B cell (primary cell): ENCODE measurements around the gene HOXD9. TPM values are rescaled to one million over a fixed set of nuclear protein-coding genes. Genes with fewer than 3 reads are reported as not detected.

Experiments
- ATAC-seq: fragments of 200-7000 bp; cut with Tn5 transposase; one replicate; pipeline ENCODE4 v1.10.0; 2021; ENCODE audit warnings: low read depth, mild to moderate bottlenecking, moderate number of reproducible peaks, moderate library complexity
- CTCF ChIA-PET: fragments of 350-600 bp; sonication (Branson Sonifier 250); formaldehyde crosslinking; loops from one replicate; lab custom pipeline; 2021; ENCODE audit warnings: antibody characterized with exemption, inconsistent platforms; lab: Charles Lee
- POLR2A ChIA-PET: fragments of 350-600 bp; sonication (Branson Sonifier 250); formaldehyde crosslinking; loops from one replicate; lab custom pipeline; 2021; ENCODE audit warnings: antibody characterized with exemption; lab: Charles Lee
- DNase-seq: peaks from one replicate; pipeline ENCODE4 v3.0.0; 2013
- H2AFZ ChIP-seq: 2 replicates; pipeline ENCODE4 v1.6.1; 2012; ENCODE audit warnings: mild to moderate bottlenecking, low read depth, low read length; ENCODE audit not compliant: insufficient read depth, poor library complexity, severe bottlenecking
- H3K27ac ChIP-seq, 2 donors: 1 replicate in 1 of 2; 2 replicates in 1 of 2; pipeline ENCODE4 v1.5.1; 2012 to 2013; ENCODE audit warnings: low read length in 2 of 2, mild to moderate bottlenecking in 2 of 2, moderate library complexity in 1 of 2
- H3K27me3 ChIP-seq, 4 experiments: fragments of 200-600 bp in 1 of 4; sonication (generic) in 1 of 4; replicated peaks in 1 of 4; 1 replicate in 2 of 4; 2 replicates in 2 of 4; pipeline versions ENCODE4 v1.6.1 to v1.7.0; 2013 to 2016; ENCODE audit warnings: low read length in 3 of 4, mild to moderate bottlenecking in 2 of 4, mixed read lengths in 1 of 4, moderate library complexity in 1 of 4; ENCODE audit not compliant: insufficient read depth in 4 of 4, control insufficient read depth in 3 of 4; ENCODE audit errors: control extremely low read depth in 1 of 4
- H3K36me3 ChIP-seq, 2 experiments: replicated peaks in 1 of 2; 1 replicate in 1 of 2; 2 replicates in 1 of 2; pipeline versions ENCODE4 v1.6.1 to v1.7.1; 2013; ENCODE audit warnings: low read length in 1 of 2; ENCODE audit not compliant: insufficient read depth in 2 of 2, control insufficient read depth in 1 of 2; ENCODE audit errors: control extremely low read depth in 1 of 2, extremely low read depth in 1 of 2
- H3K4me1 ChIP-seq, 2 donors: fragments of 200-600 bp in 1 of 2; sonication (generic) in 1 of 2; 1 replicate in 1 of 2; 2 replicates in 1 of 2; pipeline versions ENCODE4 v1.5.1 to v1.6.1; 2013 to 2017; ENCODE audit warnings: low read length in 2 of 2; ENCODE audit not compliant: control insufficient read depth in 2 of 2, insufficient read depth in 2 of 2
- H3K4me2 ChIP-seq: replicated peaks from 2 replicates; pipeline ENCODE3; 2012; ENCODE audit warnings: mild to moderate bottlenecking, low read depth, low read length; ENCODE audit not compliant: poor library complexity, severe bottlenecking
- H3K4me3 ChIP-seq, 5 experiments: fragments of 200-600 bp in 1 of 5; sonication (generic) in 1 of 5; 1 replicate in 3 of 5; 2 replicates in 2 of 5; pipeline versions ENCODE4 v1.5.1 to v1.7.0; 2011 to 2016; ENCODE audit warnings: low read length in 4 of 5, mild to moderate bottlenecking in 4 of 5, low read depth in 2 of 5, control low read depth in 1 of 5, moderate library complexity in 1 of 5; ENCODE audit not compliant: insufficient read depth in 1 of 5; ENCODE audit errors: control extremely low read depth in 1 of 5, extremely low read depth in 1 of 5
- H3K79me2 ChIP-seq: fragments of 200-600 bp; sonication (generic); one replicate; pipeline ENCODE4 v1.6.0; 2016; ENCODE audit warnings: low read length; ENCODE audit not compliant: control insufficient read depth, insufficient read depth
- H3K9ac ChIP-seq: fragments of 200-600 bp; sonication (generic); 2 replicates; pipeline ENCODE4 v1.6.1; 2017; ENCODE audit warnings: mild to moderate bottlenecking, low read length, moderate library complexity
- H3K9me3 ChIP-seq, 3 donors: one replicate each; pipeline versions ENCODE4 v1.6.1 to v1.7.1; 2013; ENCODE audit warnings: low read length in 2 of 3; ENCODE audit not compliant: control insufficient read depth in 2 of 3, insufficient read depth in 1 of 3; ENCODE audit errors: control extremely low read depth in 1 of 3
- H4K20me1 ChIP-seq: 2 replicates; pipeline ENCODE4 v1.6.0; 2012; ENCODE audit warnings: mild to moderate bottlenecking, low read length; ENCODE audit not compliant: insufficient read depth, control insufficient read depth, poor library complexity, severe bottlenecking
- H3K27ac Mint-ChIP-seq: one replicate; pipeline ENCODE4 v1.8.0; 2021; ENCODE audit warnings: mixed read lengths
- H3K27me3 Mint-ChIP-seq: one replicate; pipeline ENCODE4 v1.8.0; 2021; ENCODE audit warnings: mixed read lengths
- H3K4me1 Mint-ChIP-seq: one replicate; pipeline ENCODE4 v1.8.0; 2021; ENCODE audit warnings: mixed read lengths
- H3K4me3 Mint-ChIP-seq: one replicate; pipeline ENCODE4 v1.8.0; 2021; ENCODE audit warnings: mixed read lengths
- H3K9me3 Mint-ChIP-seq: one replicate; pipeline ENCODE4 v1.8.0; 2022; ENCODE audit warnings: mixed read lengths; ENCODE audit not compliant: insufficient read depth
- EZH2 ChIP-seq: IDR thresholded peaks from 2 replicates; pipeline ENCODE4 v1.6.1; 2012; ENCODE audit warnings: borderline replicate concordance, low read depth, mild to moderate bottlenecking, moderate library complexity, low read length; ENCODE audit not compliant: insufficient read depth, poor library complexity, severe bottlenecking
- WGBS: methylation state at CpG from one replicate; pipeline ENCODE4 v1.1.5; 2013; ENCODE audit warnings: missing lambda C conversion rate; ENCODE audit not compliant: insufficient coverage; 5-methylcytosine and 5-hydroxymethylcytosine counted together
- intact Hi-C: fragments of 100-400 bp; cut with micrococcal nuclease; formaldehyde crosslinking; loops from one replicate; pipeline ENCODE4 v1.10.0; 2022
- polyA plus RNA-seq: library from polyadenylated mRNA; depleted of rRNA; stranded (reverse); fragments of >200 nt; gene quantifications from 2 replicates; pipeline ENCODE4 v1.2.3, GENCODE V29; 2012
- total RNA-seq, 2 donors: library from RNA; stranded (reverse); fragments of 120-200 nt in 1 of 2; gene quantifications; 1 replicate in 1 of 2; 2 replicates in 1 of 2; pipeline versions ENCODE4 v1.2.3 to v1.2.4, GENCODE V29; 2013 to 2022
- TF ChIP-seq, protein P1 (sequence below): fragments of 200-600 bp; IDR thresholded peaks from one replicate; pipeline ENCODE4 v1.8.0; 2022; ENCODE audit warnings: antibody characterized with exemption, mild to moderate bottlenecking

Gene HOXD9
- total and polyA plus RNA-seq, 2 donors (not counting 1 experiment from before 2014, with no cell fraction given): not detected

DNA sequence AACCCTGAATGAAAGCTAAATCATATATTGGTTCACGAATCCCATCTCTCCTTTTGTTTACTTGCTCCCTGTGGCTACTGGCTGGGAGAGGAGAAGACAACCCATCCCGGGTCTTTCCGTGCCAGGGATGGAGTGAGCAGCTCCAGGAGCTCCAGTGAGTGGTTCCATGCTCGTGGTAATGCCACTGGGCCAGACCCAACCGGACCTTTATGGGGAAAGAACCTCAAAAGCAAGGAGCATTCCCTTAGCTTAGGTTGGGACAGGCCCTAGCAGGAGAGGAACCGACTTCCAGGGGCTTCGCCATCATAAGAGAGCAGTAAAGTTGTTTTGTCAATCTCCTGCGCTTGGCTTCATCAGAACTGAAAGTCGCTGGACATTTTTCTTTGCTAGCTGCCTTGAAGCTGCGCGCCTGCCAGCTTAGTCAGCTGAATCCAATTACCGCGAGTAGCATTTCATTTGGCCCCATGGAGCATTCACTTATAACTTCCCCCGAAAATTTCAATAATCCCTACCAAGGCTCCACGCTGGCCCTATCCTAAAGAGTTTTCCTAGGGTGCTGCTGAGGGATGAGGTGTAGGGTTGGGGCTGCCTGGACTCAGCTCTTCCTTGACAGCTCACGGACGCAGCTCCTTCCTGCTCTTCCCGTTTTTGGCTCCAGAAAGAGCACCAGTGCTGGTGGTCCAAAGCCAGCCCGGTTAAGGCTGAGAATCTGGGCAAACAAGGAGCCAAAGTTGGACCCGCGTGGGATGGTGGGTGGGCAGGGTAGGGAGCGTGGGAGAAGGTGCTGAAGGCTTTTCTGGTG, 39.5 kb downstream of the HOXD9 start:
- ATAC-seq (no peak), DNase-seq (no peak)
- H3K79me2 ChIP-seq: no peaks in the 10 kb centered on the region
- TF ChIP-seq, protein P1, sequence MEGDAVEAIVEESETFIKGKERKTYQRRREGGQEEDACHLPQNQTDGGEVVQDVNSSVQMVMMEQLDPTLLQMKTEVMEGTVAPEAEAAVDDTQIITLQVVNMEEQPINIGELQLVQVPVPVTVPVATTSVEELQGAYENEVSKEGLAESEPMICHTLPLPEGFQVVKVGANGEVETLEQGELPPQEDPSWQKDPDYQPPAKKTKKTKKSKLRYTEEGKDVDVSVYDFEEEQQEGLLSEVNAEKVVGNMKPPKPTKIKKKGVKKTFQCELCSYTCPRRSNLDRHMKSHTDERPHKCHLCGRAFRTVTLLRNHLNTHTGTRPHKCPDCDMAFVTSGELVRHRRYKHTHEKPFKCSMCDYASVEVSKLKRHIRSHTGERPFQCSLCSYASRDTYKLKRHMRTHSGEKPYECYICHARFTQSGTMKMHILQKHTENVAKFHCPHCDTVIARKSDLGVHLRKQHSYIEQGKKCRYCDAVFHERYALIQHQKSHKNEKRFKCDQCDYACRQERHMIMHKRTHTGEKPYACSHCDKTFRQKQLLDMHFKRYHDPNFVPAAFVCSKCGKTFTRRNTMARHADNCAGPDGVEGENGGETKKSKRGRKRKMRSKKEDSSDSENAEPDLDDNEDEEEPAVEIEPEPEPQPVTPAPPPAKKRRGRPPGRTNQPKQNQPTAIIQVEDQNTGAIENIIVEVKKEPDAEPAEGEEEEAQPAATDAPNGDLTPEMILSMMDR: no peak
- no peak for TF ChIP-seq EZH2
- H3K4me3 ChIP-seq: no peak overlapping the region
- 19% methylated on average over 14 of the region's 22 CpGs for WGBS
- no peaks in the 10 kb centered on the region for H4K20me1 ChIP-seq
- H3K36me3 ChIP-seq: no peaks in the 10 kb centered on the region
- H3K9me3 Mint-ChIP-seq: peaks cover 2% of the 10 kb centered on the region
- H3K4me1 Mint-ChIP-seq: peaks cover 9% of the 10 kb centered on the region
- peaks cover 0 to 89% (median 58%) of the 10 kb centered on the region in 4 experiments for H3K27me3 ChIP-seq
- no peak overlapping the region for H3K9ac ChIP-seq
- peaks cover 12 to 21% of the 10 kb centered on the region in 2 donors for H3K4me1 ChIP-seq
- H3K4me2 ChIP-seq: no peak overlapping the region
- peaks cover 69% of the 10 kb centered on the region for H3K27me3 Mint-ChIP-seq
- intact Hi-C loops: no loop called here
- H2AFZ ChIP-seq: no peak overlapping the region
- no peak overlapping the region for H3K27ac ChIP-seq
- H3K27ac Mint-ChIP-seq: no peak overlapping the region
- H3K4me3 Mint-ChIP-seq: no peak overlapping the region
- ChIA-PET CTCF (interaction anchor here (1.3 kb wide), 1 partner anchor 32 kb away, joined by 3 read pairs; no protein-coding TSS in a partner anchor), POLR2A (no interaction called here)
- peaks cover 0 to 68% (median 0%) of the 10 kb centered on the region in 3 donors for H3K9me3 ChIP-seq
